ENCODE data around the gene GPR78.
"Not testable (repeated sequence)": the region's sequence is repeated elsewhere in the genome, so short reads cannot be mapped to it uniquely, and the experiment has no call there.

The GPR78 gene

DNA sequence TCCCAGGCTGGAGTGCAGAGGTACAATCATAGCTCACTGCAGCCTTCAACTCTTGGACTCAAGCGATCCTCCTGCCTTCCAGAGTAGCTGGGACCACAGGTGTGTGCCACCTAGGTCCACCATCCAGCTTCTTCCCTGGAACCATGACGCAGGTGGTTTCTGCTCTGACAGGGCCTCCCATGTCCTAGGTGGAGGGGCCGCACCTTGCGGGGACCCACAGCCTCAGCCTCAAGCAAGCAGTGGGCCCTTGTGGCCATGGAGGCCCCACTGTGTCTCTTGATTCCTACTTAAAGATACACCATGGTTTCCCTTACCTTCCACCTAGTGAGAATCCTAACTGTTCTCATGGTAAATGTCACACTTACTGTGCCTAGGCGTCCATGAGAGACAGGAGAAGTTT is 6.9 kb upstream of the GPR78 start:
- TF ChIP-seq, protein P1, sequence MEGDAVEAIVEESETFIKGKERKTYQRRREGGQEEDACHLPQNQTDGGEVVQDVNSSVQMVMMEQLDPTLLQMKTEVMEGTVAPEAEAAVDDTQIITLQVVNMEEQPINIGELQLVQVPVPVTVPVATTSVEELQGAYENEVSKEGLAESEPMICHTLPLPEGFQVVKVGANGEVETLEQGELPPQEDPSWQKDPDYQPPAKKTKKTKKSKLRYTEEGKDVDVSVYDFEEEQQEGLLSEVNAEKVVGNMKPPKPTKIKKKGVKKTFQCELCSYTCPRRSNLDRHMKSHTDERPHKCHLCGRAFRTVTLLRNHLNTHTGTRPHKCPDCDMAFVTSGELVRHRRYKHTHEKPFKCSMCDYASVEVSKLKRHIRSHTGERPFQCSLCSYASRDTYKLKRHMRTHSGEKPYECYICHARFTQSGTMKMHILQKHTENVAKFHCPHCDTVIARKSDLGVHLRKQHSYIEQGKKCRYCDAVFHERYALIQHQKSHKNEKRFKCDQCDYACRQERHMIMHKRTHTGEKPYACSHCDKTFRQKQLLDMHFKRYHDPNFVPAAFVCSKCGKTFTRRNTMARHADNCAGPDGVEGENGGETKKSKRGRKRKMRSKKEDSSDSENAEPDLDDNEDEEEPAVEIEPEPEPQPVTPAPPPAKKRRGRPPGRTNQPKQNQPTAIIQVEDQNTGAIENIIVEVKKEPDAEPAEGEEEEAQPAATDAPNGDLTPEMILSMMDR (IDR thresholded peaks at IDR 0.05): no peak
- H3K4me3 Mint-ChIP-seq: no peak overlapping the region

DNA sequence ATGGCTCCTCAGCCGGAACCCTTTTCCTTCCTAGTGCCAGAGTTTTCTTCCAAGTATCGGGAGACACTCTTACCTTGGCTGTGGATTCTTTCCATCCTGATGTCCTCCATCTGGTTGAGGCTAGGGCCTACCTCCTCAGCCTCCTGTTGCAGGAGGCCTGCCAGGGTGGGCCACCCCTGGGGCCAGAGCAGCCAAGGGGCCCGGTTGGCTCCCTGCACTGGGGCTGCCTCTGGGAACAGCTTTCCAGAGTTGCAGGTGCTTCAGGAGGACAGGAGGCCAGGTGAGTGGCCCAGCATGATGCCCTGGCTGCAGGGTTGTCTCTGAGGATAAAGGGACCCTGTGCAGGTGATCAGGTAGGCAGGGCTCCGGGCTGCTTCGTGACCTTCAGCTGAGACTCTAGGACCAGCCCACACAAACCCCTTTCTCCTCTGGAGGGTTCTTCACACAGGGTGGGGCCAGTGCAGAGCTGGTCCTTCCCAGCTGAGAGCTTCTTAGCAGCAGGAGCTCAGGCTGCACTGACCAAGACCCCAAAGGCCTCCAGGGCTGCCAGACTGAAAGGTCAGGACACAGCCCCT is 5.3 kb upstream of the GPR78 start:
- TF ChIP-seq, protein P1 (IDR thresholded peaks at IDR 0.05): no peak
- Mint-ChIP-seq H3K4me1 (no peaks in the 10 kb centered on the region), H3K36me3 (ENCODE audit: low read depth) (no peaks in the 10 kb centered on the region), H3K9me3 (no peaks in the 10 kb centered on the region), H3K4me3 (no peak overlapping the region), H3K27me3 (ENCODE audit: low read depth, poor library complexity) (peaks cover 73% of the 10 kb centered on the region), H3K27ac (no peak overlapping the region)
- DNase-seq: no peak

More for the DNA sequence above, 6.9 kb upstream of the GPR78 start:
- H3K9me3 Mint-ChIP-seq: no peaks in the 10 kb centered on the region
- no peaks in the 10 kb centered on the region for H3K4me1 Mint-ChIP-seq
- no peak overlapping the region for H3K27ac Mint-ChIP-seq
- peaks cover 63% of the 10 kb centered on the region for H3K27me3 Mint-ChIP-seq (ENCODE audit: low read depth, poor library complexity)
- DNase-seq: no peak
- H3K36me3 Mint-ChIP-seq (ENCODE audit: low read depth): no peaks in the 10 kb centered on the region

DNA sequence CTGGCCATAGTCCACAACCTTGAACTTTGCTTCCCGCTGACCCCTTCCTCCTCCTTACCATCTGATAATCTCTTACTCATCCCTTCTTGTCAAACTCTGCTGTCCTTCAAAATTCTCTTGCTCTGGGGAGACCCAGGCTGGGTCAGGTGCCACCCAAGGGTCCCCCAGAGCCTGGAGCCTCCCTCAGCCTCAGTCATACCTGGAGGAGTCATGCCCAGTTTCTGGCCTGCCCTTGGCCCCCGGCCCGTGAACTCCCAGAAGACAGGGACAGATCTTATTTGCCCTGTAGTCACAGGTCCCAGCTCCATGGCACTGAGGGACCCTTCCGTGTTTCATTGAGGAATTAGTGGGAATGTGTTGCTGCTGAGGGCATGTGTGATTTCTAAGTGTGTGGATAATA is 4.7 kb upstream of the GPR78 start:
- Mint-ChIP-seq H3K4me3 (no peak overlapping the region), H3K9me3 (no peaks in the 10 kb centered on the region), H3K27me3 (ENCODE audit: low read depth, poor library complexity) (peaks cover 79% of the 10 kb centered on the region), H3K27ac (no peak overlapping the region), H3K4me1 (no peaks in the 10 kb centered on the region), H3K36me3 (ENCODE audit: low read depth) (no peaks in the 10 kb centered on the region)
- TF ChIP-seq, protein P1 (IDR thresholded peaks at IDR 0.05): no peak
- no peak for DNase-seq

DNA sequence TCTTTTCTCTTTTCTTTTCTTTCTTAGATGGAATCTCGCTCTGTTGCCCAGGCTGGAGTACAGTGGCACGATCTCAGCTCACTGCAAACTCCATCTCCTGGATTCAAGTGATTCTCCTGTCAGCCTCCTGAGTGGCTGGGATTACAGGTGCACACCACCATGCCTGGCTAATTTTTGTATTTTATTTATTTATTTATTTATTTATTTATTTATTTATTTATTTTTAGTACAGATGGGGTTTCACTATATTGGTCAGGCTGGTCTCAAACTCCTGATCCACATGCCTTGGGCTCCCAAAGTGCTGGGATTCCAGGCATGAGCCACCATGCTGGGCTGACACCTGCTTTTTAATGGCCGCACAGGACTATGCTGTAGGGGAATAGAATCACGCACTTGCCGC is 3.6 kb upstream of the GPR78 start:
- H3K4me1 Mint-ChIP-seq; H3K9me3 Mint-ChIP-seq; H3K36me3 Mint-ChIP-seq (ENCODE audit: low read depth); DNase-seq; H3K27ac Mint-ChIP-seq; H3K4me3 Mint-ChIP-seq: not testable (repeated sequence)
- H3K27me3 Mint-ChIP-seq (ENCODE audit: low read depth, poor library complexity): peaks cover 83% of the 10 kb centered on the region

DNA sequence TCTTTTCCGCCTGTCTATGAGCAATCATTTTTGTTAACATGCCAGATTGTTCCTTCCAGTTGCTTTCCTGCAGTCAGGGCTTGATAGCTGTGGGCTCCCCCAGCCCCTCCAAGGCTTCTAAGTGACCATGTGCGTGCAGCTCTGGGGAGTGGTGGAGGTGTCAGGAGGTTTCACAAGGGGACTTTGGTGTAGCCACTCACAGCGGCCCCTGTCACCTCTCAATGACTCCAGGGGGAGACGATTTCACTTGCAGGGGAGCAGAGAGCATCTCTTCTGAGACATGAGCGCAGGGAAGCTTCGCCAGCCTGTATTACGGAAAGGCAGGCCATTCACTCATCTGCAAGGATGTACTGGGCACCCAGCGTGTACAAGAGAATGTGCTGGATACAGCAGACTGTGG is 3.1 kb upstream of the GPR78 start:
- DNase-seq: no peak
- TF ChIP-seq, protein P1 (IDR thresholded peaks at IDR 0.05): no peak
- no peak overlapping the region for H3K4me3 Mint-ChIP-seq
- no peaks in the 10 kb centered on the region for H3K4me1 Mint-ChIP-seq
- no peak overlapping the region for H3K27ac Mint-ChIP-seq
- H3K27me3 Mint-ChIP-seq (ENCODE audit: low read depth, poor library complexity): peaks cover 83% of the 10 kb centered on the region
- no peaks in the 10 kb centered on the region for H3K9me3 Mint-ChIP-seq
- no peaks in the 10 kb centered on the region for H3K36me3 Mint-ChIP-seq (ENCODE audit: low read depth)

DNA sequence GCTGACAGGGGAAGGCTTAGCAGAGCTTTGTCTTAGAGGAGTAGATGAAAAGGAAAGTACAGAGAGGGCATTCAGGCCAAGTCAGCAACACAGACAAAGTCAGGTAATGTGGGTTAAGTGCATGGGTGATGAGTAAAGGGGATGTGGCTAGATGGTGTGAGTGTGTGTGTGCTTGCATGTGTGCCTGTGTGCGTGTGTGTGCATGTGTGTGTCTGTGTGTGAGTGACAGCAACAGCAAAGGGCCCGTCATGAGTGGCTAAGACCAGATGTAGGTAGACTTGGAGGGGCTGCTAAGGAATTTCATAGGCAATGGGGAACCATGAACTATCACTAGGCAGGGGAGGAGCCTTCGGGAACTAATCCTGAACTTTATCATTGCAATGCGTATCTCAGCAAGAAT is 2.2 kb upstream of the GPR78 start:
- Mint-ChIP-seq H3K27me3 (ENCODE audit: low read depth, poor library complexity) (peaks cover 83% of the 10 kb centered on the region), H3K4me1 (no peaks in the 10 kb centered on the region), H3K4me3 (no peak overlapping the region), H3K36me3 (ENCODE audit: low read depth) (no peaks in the 10 kb centered on the region), H3K9me3 (no peaks in the 10 kb centered on the region), H3K27ac (no peak overlapping the region)
- TF ChIP-seq, protein P1 (IDR thresholded peaks at IDR 0.05): no peak
- DNase-seq: no peak
